Calu3 (cell line): ENCODE data around the gene RBM12. TPM values are rescaled to one million over a fixed set of nuclear protein-coding genes. Genes with fewer than 3 reads are reported as not detected.

Experiments
- BruUV-seq: library from RNA; stranded (reverse); fragments of 400-500 nt; replicated peaks from 2 replicates; lab custom pipeline; 2021; lab: Mats Ljungman, UMichigan
- CTCF ChIA-PET: fragments of 300-600 bp; sonication (Branson Sonifier 250); formaldehyde crosslinking; loops from one replicate; lab custom pipeline; 2022; ENCODE audit warnings: antibody characterized with exemption; lab: Charles Lee
- DNase-seq: peaks from one replicate; pipeline ENCODE4 v3.0.0; 2022
- H3K27ac Mint-ChIP-seq: one replicate; pipeline ENCODE4 v1.8.0; 2022; ENCODE audit warnings: mixed read lengths; ENCODE audit not compliant: unreplicated experiment
- H3K27me3 Mint-ChIP-seq: one replicate; pipeline ENCODE4 v1.8.0; 2022; ENCODE audit warnings: mixed read lengths; ENCODE audit not compliant: unreplicated experiment
- H3K36me3 Mint-ChIP-seq: one replicate; pipeline ENCODE4 v1.8.0; 2022; ENCODE audit warnings: mild to moderate bottlenecking, moderate library complexity, mixed read lengths; ENCODE audit not compliant: insufficient read depth, unreplicated experiment
- H3K4me1 Mint-ChIP-seq: one replicate; pipeline ENCODE4 v1.8.0; 2022; ENCODE audit warnings: mild to moderate bottlenecking, low read depth, mixed read lengths; ENCODE audit not compliant: unreplicated experiment
- H3K4me3 Mint-ChIP-seq: one replicate; pipeline ENCODE4 v1.8.0; 2022; ENCODE audit warnings: mild to moderate bottlenecking, low read depth, moderate library complexity, mixed read lengths; ENCODE audit not compliant: unreplicated experiment
- H3K9me3 Mint-ChIP-seq: one replicate; pipeline ENCODE4 v1.8.0; 2022; ENCODE audit warnings: low read depth, mixed read lengths; ENCODE audit not compliant: unreplicated experiment
- CTCF ChIP-seq: fragments of 200-600 bp; IDR thresholded peaks from one replicate; pipeline ENCODE4 v1.8.0; 2022; ENCODE audit warnings: antibody characterized with exemption; ENCODE audit not compliant: unreplicated experiment
- intact Hi-C: fragments of 100-400 bp; cut with micrococcal nuclease; formaldehyde crosslinking; loops from one replicate; pipeline ENCODE4 v1.10.0; 2022; ENCODE audit not compliant: unreplicated experiment
- total RNA-seq: library from RNA; stranded (reverse); gene quantifications from 2 replicates; pipeline ENCODE4 v1.2.3, GENCODE V29; 2022

Gene RBM12
- total RNA-seq, 1 experiment from 2014 or later, result 133 TPM

DNA sequence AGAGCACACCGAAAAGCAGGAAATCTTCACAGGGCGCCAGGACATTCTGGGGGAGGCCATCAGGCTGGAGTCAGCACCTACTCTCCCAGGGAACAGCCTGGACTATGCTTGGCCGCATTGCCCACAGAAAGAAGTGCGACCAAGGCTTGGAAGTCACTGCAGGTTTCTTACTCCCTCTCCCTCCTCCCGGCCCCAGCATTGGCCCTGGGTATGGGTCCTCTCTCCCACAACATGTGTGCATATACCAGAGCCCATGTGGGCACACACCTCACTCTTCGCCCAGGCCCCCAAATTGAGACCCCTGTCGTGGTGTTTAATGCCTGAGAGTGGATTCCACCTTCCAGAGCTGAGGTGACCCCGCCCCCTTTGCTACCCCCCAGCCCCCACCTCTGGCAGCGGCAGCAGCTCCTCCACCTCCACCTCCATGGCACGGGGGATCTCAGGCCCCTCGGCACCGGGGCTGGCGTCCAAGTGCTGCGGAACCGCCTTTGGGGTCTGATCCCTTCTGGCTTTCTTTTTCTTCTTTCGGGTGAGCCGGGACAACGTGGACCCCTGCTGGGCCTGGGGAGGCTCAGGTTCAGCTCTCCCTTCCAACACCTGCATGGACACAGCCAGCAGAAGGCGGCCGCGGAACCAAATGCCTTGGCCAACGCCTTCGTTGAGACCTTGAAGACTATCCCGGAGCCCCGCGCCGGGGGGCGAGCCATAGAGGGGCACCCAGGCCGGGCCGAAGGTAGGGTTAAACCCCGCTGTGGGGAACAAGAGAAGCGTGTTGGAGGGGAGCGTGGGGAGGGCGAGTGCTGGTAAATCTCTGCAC lies 64.3 kb downstream of the RBM12 start:
- peaks cover 36% of the 10 kb centered on the region for H3K4me1 Mint-ChIP-seq
- no peak overlapping the region for H3K4me3 Mint-ChIP-seq
- H3K27me3 Mint-ChIP-seq, result no peaks in the 10 kb centered on the region
- BruUV-seq, result no TSS peak
- no peak for TF ChIP-seq CTCF
- H3K27ac Mint-ChIP-seq, result no peak overlapping the region
- CTCF ChIA-PET, result interaction anchor here (0.6 kb wide), 1 partner anchor 1732 kb away, joined by 3 read pairs; no protein-coding TSS in a partner anchor
- H3K36me3 Mint-ChIP-seq, result peaks cover 39% of the 10 kb centered on the region
- intact Hi-C loops, result no loop called here
- no peaks in the 10 kb centered on the region for H3K9me3 Mint-ChIP-seq
- DNase-seq, result no peak

DNA sequence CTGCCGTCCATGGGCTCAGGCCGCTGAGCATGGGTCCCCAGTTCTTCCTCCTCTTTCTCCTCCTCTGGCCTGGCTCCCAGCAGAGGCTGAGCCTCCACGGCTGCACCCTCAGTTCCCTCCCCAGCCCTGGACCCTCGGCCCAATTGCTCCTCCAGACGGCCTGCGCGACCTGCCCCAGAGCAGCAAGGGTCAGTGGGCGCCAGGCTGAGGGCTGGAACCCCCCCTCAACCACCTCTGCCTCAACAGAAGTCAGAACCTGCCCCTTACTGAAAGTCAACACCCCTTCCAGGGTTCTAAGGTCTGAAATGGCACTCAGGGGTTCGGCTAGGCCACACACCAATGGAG lies 65.0 kb downstream of the RBM12 start:
- Mint-ChIP-seq H3K36me3 (peaks cover 39% of the 10 kb centered on the region), H3K4me1 (peaks cover 30% of the 10 kb centered on the region), H3K27me3 (no peaks in the 10 kb centered on the region), H3K9me3 (no peaks in the 10 kb centered on the region), H3K27ac (no peak overlapping the region), H3K4me3 (no peak overlapping the region)
- intact Hi-C loops, result no loop called here
- no peak for DNase-seq
- CTCF ChIA-PET, result no interaction called here
- BruUV-seq, result no TSS peak
- TF ChIP-seq CTCF, result no peak

Other genes with a start within 250 kb of the RBM12 start
- not detected in 2 replicates for gene GDF5, start 226.7 kb downstream of the RBM12 start, total RNA-seq
- gene CEP250, start 209.3 kb downstream of the RBM12 start, total RNA-seq, result 49.0 and 61.0 TPM in 2 replicates
- not detected in 2 replicates for gene C20orf173, start 135.2 kb downstream of the RBM12 start, total RNA-seq
- 392 and 411 TPM in 2 replicates for gene ERGIC3, start 122.8 kb downstream of the RBM12 start, total RNA-seq
- gene SPAG4, start 49.1 kb downstream of the RBM12 start, total RNA-seq, result 7.7 and 15.9 TPM in 2 replicates
- gene CPNE1, start within 50 bp of the RBM12 start, total RNA-seq, result 458 and 505 TPM in 2 replicates
- 44.6 and 53.0 TPM in 2 replicates for gene NFS1, start 34.5 kb upstream of the RBM12 start, total RNA-seq
- 230 and 267 TPM in 2 replicates for gene ROMO1, start 34.5 kb upstream of the RBM12 start, total RNA-seq
- 422 and 479 TPM in 2 replicates for gene RBM39, start 77.4 kb upstream of the RBM12 start, total RNA-seq
- 47.4 and 56.7 TPM in 2 replicates for gene PHF20, start 107.1 kb upstream of the RBM12 start, total RNA-seq